HG03135 (cell line): ENCODE results near the gene RNFT2.
"Not testable (repeated sequence)": the region's sequence is repeated elsewhere in the genome, so short reads cannot be mapped to it uniquely, and the experiment has no call there.

Experiments
- ATAC-seq: cut with Tn5 transposase; IDR thresholded peaks from one replicate; pipeline ENCODE4 v1.9.1; 2021; ENCODE audit warnings: mild to moderate bottlenecking, moderate library complexity; ENCODE audit not compliant: unreplicated experiment

The RNFT2 gene

GRCh38 chr12:116739381-116739887, 1.3 kb downstream of the RNFT2 start:
- ATAC-seq: no peak

GRCh38 chr12:116742787-116743186, 4.7 kb downstream of the RNFT2 start:
- not testable (repeated sequence) for ATAC-seq

- no peak for ATAC-seq
These were observed 6.7 kb downstream of the RNFT2 start for GRCh38 chr12:116744766-116745165.

DNA sequence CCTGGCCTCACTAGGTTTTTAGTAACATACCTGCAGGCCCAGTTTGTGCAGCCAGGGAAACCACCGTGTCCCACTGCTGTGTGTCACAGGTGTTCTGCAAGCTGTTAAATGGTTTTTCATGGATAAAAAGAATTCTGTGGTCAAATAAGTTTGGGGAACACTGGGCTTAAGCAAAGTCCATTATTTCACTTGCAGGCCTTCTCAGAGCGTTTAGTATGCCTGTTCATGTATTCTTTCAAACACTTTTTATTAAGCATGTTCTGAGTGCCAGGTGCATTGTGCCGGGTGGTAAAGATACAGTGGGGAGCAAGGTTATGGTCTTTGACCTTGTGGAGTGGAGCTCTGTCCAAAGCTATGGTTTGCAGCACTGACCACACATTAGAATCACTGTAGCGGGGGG, 7.4 kb downstream of the RNFT2 start:
- ATAC-seq: no peak

DNA sequence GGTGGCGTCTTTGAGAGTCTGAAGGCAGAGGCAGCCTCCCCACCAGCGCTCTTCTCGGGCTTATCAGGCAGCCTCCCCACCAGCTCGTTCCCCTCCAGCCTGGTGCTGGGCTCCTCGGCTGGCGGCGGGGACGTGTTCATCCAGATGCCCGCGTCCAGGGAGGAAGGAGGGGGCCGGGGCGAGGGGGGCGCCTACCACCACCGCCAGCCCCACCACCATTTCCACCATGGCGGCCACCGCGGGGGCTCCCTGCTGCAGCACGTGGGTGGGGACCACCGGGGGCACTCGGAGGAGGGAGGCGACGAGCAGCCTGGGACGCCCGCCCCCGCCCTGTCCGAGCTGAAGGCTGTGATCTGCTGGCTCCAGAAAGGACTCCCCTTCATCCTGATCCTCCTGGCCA, 11.8 kb downstream of the RNFT2 start:
- ATAC-seq: no peak

- no peak for ATAC-seq
These were observed 12.2 kb downstream of the RNFT2 start for GRCh38 chr12:116750298-116750697.

DNA sequence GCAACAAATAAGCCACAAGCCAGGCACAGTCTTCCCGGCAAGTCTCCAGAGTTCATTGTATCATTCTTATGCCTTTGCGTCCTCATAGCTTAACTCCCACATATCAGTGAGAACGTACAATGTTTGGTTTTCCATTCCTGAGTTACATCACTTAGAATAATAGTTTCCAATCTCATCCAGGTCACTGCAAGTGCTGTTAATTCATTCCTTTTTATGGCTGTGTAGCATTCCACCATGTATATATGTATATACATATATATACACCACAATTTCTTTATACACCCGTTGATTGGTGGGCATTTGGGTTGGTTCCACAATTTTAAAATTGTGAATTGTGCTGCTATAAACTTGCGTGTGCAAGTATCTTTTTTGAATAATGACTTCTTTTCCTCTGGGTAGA, 16.0 kb downstream of the RNFT2 start:
- ATAC-seq: not testable (repeated sequence)

DNA sequence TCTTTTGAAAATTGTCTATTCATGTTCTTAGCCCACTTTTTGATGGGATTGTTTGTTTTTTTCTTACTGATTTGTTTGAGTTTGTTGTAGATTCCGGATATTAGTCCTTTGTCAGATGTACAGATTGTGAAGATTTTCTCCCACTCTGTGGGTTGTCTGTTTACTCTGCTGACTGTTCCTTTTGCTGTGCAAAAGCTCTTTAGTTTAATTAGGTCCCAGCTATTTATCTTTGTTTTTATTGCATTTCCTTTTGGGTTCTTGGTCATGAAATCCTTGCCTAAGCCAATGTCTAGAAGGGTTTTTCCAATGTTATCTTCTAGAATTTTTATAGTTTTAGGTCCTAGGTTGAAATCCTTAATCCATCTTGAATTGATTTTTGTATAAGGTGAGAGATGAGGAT, 16.7 kb downstream of the RNFT2 start:
- not testable (repeated sequence) for ATAC-seq

- ATAC-seq: no peak
These were observed 21.9 kb downstream of the RNFT2 start for GRCh38 chr12:116759783-116760621.

GRCh38 chr12:116760622-116761020, 22.5 kb downstream of the RNFT2 start:
- ATAC-seq: no peak

- no peak for ATAC-seq
These were observed 23.4 kb downstream of the RNFT2 start for GRCh38 chr12:116761499-116761898.

DNA sequence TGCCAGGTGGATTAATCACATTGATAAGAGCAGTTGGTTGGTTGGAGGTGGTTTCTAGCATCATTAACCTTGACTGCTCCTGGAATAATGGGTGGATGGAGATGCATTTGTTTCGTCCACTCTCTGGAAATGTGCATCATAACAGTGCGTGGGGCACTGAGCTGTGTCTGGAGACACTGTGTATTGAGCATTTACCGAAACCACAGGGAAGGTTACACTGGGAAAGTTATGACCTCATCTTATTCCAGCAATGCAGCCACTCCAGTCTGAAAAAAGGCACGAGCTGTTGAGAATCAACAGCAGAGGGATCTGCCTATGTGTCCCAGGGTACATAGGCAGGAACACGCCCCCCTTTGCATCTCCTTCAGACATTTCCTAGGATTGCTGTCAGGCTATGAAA, 27.2 kb downstream of the RNFT2 start:
- no peak for ATAC-seq

DNA sequence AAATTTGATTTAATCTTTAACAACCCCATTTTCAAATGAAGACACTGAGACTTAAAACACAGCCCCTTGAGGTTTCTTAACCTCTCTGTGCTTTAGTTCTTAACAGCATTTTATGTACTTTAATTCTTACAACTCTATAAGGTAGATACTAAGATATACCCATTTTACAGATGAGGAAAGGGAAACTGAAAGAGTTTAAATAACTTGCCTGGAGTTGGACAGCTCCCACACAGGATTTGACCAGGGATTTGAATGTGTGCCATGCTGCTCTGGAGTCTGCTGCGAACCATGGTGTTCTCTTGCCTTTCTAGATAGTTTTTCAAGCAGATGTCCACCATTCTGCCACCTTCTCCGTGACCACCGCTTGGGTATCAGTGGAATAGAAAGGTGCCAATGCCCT, 28.2 kb downstream of the RNFT2 start:
- no peak for ATAC-seq

DNA sequence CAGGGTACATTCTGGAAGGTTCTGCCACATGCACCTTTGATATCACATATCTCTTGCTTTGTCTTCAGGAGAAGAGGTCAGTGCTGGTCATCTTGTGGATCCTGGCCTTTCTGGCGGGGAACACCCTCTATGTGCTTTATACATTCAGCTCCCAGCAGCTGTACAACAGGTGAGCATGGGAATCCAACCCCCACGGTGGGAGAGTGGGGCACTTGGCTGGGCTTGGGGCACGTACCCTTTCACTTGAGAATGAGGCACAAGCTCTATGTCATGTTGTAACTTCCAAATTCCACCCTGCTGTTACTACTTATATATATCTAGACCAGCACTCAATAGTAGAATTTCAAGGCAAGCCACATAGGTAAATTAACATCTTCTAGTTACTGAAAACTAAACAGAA, 28.6 kb downstream of the RNFT2 start:
- ATAC-seq: no peak

- ATAC-seq: no peak
These were observed 33.5 kb downstream of the RNFT2 start for GRCh38 chr12:116771651-116772050.

GRCh38 chr12:116773276-116773731, 35.2 kb downstream of the RNFT2 start:
- ATAC-seq: no peak

GRCh38 chr12:116774020-116774419, 35.9 kb downstream of the RNFT2 start:
- ATAC-seq: no peak

GRCh38 chr12:116777245-116777644, 39.1 kb downstream of the RNFT2 start:
- no peak for ATAC-seq

DNA sequence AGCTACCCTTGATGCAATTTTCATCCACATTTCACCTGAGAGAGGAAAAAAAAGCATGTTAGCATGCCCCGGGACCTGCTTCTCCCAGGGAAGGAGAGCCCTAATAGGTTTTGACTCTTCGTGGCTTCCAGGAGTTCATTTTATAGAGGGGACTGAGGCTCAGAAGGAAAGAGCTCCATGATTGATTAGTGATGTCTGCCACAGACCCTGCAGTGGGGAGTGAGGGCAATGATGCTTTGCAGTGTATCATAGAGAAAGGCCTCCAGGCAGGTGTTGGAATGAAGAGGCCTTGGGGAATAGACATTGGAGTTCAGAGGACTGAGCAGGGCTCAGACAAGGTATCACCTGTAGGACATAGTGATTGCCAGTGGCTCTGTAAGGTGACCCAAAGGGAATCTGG, 41.5 kb downstream of the RNFT2 start:
- ATAC-seq: no peak

- ATAC-seq: no peak
These were observed 42.8 kb downstream of the RNFT2 start for GRCh38 chr12:116780942-116781341.

DNA sequence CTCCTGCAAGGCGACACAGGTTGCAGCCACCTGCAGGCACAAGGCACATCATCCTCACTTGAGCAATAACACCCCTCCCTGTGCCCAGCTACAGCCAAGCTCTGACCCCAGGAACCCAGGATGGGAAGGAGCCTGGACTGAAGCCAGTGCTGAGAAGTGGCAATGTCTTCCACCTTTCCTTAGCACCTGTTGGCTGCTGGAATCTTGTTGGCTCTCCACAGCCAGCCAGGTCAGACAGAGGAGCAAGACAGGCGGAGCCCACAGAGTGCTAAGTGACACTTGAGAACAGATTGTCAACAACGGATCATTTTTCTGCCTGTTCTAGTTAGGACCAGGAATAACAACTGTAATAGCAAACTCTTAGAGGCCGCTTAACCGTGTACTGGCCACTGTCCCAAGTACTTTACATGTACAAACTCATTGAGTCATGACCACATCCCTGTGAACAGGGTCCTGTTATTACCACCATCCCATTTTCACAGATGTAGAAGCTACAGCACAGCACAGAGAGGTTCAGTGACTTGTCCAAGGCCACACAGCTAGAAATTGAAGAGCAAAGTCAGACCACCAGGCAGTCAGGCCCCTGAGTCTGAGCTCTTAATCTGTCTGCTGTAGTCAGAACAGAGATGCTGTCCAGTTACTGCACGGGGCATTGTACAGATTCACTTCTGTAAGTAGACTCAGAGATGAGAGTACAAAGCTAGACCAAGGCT, 45.6 kb downstream of the RNFT2 start:
- ATAC-seq: no peak

DNA sequence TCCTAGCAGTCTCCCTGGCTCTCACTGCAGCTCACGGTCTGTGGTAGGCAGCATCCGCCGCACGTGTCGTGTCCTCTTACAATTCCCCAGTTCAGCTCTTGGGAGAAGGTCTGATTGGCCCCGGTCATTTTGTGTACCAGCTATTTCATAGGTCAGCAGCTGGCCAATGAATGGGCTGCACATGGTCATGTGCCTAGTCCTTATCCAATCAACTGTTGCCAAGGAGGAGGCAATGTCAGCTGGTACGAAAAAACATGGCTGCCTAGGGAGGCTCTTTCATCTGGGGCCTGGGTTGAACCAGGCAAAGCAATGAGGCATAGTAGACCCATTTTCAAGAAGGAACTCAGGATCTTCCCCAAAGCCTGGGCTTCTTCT, 46.1 kb downstream of the RNFT2 start:
- no peak for ATAC-seq
